Endometrial microvascular endothelial cells (primary cell): ENCODE results near the gene MUSK. TPM values are rescaled to one million over a fixed set of nuclear protein-coding genes. Genes with fewer than 3 reads are reported as not detected.
"Not testable (repeated sequence)": the region's sequence is repeated elsewhere in the genome, so short reads cannot be mapped to it uniquely, and the experiment has no call there.

Source experiments
- in situ Hi-C: cut with HindIII; loops from 2 replicates; pipeline ENCODE4 v1.10.0; 2017; ENCODE audit warnings: low sequenced_read_pairs, low pct_unique_long_range_greater_than_20kb; ENCODE audit errors: inconsistent ontology term
- total RNA-seq: library from RNA; depleted of rRNA; stranded (reverse); fragments of >200 nt; gene quantifications from one replicate; pipeline ENCODE4 v1.2.3, GENCODE V29; 2015; ENCODE audit errors: inconsistent ontology term

MUSK gene
- total RNA-seq, 1 donor from 2014 or later = not detected

DNA sequence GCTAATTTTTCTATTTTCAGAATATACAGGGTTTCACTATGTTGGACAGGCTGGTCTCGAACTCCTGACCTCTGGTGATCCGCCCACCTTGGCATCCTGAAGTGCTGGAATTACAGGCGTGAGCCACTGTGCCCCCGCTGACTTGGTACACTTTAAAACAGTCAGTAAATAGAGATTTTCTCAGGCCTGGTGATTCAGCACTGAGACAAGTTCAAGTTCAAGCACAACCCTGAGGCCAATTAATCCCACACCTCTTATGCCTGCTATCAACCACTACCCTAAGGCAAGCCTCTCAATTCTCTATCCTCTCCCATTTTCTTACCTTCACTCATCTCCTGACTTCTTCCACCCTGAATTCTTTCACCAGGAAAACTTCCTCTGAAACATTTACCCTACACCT lies 18.9 kb downstream of the MUSK start:
- in situ Hi-C loops = no loop called here

- in situ Hi-C loops = no loop called here
These were observed 19.7 kb downstream of the MUSK start for GRCh38 chr9:110688329-110688728.

DNA sequence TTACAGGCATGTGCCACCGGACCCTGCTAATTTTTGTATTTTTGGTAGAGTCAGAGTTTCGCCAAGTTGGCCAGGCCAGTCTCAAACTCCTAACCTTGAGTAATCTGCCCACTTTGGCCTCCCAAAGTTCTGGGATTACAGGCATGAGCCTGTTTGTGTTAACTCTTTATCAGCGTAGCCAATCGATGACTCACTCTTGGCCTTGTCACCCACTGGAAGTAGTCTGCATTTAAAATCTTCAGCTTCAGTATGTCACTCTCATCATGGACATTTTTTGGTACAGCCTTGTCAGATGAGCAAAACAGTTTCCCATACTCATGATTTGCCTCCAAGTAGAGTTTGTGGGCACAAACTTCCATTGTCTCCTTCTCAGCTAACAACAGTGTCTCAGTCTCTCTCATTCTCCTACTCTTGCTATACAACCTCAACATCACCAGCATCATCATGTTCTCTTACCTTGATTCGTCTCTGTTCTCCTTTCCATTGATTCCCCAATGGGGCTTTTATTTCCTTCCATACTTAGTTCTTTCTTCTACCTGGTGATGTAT lies 22.5 kb downstream of the MUSK start:
- in situ Hi-C loops = no loop called here

DNA sequence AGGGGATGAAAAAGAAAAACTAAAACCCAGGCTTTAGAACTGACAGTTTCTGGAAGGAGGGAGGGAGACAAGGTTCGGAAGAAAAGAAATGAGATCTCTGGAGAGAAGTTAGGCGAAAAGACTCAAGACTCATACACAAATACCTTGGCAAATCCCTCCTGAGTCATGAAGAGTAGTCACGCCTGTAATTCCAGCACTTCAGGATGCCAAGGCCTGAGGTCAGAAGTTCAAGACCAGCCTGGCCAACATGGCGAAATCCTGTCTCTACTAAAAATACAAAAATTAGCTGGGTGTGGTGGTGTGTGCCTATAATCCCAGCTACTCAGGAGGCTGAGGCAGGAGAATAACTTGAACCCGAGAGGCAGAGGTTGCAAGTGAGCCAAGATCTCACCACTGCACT lies 27.3 kb downstream of the MUSK start:
- in situ Hi-C loops = not testable (repeated sequence)

GRCh38 chr9:110700953-110701352 lies 32.4 kb downstream of the MUSK start:
- in situ Hi-C loops = no loop called here

DNA sequence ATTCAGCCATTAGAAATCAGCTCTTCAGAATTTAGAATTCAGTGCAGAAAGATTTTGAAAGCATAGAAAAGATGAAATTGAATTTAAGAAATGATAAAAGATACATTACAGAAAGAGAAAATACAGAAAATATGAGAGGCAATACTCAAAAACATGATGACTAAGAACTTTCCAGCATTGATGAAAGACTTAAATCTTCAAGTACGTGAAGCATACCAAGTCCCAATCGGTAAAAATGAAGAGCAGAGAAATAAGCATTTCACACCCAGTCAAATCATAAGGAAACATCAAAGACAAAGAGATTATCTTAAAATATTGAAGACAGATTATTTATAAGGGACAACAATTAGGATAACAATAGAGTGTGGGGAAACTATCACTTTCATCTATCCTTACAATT lies 35.1 kb downstream of the MUSK start:
- in situ Hi-C loops = no loop called here

DNA sequence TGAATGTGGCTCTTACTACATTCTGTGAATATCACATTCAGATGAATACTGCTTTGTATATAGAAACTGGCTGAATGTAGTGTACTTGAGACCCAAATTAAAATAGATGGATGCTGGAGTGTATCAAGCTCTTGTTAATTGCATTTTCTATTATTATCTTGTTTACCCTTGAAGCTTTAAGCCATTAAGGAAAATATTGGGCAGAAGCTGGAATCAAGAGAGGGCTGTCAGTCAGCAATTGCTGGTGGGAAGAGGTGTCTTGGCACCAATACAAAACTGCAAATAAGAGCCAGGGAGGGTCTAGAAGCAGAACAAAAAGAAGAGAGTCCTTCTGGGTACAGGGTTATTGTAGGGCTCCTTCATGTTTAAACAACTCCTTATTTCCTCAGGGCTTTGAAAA lies 38.8 kb downstream of the MUSK start:
- in situ Hi-C loops = no loop called here

- in situ Hi-C loops = no loop called here
These were observed 41.8 kb downstream of the MUSK start for GRCh38 chr9:110710420-110710819.

DNA sequence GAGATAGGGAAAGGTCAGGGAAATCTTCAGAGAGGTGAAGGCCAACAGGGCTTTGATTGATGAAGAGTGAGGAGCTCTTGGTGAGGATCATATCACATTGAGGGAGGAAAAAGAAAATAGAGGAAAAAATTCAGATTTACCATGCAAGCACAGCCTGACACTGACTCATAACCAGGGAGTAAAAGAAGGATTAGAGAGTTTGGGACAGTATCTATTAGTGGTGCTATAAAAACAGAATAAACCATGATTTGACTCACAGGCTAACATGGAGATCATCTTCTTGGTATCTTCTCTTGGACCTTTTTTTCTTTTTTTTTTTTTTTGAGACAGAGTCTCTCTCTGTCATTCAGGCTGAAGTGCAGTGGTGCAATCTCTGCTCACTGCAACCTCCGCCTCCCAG lies 44.4 kb downstream of the MUSK start:
- in situ Hi-C loops = no loop called here

DNA sequence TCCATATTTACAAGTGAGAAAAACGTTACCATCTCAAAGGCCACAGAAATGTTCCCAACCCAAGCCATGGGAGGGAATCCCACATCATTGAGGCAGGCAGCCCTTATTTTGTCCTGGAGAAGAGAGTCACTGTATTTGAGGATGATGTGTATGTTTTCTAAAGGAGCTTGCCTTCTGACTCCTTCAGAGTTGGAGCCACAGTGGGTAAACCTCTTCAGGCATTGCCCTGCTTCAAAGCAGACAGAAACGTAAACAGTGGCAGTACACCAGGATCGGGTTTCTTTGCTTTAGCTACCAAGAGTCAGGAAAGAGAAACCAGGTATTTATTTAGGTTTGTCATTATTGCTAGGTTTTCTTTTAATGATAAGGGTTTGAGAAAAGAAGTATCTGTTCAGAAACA lies 45.7 kb downstream of the MUSK start:
- in situ Hi-C loops = no loop called here

DNA sequence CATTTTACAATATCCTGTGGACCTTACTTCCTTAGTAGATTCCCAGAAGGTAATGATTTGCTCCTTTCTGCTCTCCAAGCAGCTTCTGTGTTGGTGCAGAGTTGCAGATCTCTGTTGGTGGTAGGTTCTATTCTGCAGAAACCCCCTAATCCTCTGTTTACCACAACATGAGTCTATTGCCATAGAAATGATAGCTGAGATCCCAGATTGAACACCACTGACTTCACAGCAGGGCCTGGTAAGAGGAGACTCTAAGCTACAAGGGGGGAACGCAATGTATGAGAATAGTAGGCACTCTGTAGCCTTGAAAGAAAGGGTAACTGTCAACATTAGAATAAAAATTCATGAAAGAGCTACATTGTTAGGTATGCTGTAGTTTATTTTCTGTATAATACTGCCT lies 59.5 kb downstream of the MUSK start:
- in situ Hi-C loops = no loop called here

GRCh38 chr9:110729641-110730040 lies 61.0 kb downstream of the MUSK start:
- in situ Hi-C loops = no loop called here

DNA sequence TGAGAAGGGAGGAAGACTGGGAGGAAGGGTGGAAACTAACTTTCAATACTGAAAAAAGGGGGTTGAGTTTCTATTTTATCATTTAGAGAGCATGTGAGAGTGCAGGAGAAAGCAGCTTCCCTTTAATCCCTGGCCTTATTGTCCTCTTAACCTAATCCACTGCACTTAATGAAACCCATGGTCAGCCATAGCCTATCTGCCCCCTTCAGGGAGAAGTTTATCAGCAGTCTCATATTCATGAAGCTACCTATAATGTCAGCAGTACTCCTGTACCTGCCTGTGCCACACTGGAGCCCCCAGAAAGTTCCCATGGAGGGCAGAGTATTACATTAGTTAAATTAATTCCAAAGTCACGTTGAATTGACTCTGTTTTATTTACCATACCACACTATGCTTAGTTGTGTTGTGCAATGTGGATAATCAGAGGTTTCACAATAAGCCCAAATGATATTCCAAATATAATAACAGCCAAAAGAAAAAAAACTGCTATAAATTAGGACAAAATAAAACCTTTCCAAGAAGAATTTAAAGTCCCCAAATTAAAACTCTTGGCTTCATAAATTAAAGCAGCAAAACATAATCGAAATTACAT lies 62.9 kb downstream of the MUSK start:
- in situ Hi-C loops = no loop called here

DNA sequence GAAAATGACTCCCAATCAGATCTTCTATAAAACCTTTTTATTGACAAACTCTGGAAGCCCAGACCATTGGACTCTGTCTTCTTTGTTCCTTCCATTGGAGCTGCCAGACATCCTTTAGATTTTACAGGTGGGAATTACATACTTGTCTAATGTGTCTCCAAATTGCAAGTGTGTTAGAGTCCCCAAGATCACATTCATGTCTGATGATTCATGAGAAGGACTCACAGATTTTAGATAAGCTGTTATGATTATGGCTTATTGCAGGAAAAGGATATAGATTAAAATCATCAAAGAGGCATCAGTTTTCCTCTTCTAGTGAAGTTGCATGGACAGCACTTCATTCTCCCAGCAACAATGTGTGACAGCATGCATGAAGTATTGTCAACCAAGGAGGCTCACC lies 70.4 kb downstream of the MUSK start:
- in situ Hi-C loops = no loop called here

GRCh38 chr9:110742741-110743371 lies 74.3 kb downstream of the MUSK start:
- in situ Hi-C loops = no loop called here

DNA sequence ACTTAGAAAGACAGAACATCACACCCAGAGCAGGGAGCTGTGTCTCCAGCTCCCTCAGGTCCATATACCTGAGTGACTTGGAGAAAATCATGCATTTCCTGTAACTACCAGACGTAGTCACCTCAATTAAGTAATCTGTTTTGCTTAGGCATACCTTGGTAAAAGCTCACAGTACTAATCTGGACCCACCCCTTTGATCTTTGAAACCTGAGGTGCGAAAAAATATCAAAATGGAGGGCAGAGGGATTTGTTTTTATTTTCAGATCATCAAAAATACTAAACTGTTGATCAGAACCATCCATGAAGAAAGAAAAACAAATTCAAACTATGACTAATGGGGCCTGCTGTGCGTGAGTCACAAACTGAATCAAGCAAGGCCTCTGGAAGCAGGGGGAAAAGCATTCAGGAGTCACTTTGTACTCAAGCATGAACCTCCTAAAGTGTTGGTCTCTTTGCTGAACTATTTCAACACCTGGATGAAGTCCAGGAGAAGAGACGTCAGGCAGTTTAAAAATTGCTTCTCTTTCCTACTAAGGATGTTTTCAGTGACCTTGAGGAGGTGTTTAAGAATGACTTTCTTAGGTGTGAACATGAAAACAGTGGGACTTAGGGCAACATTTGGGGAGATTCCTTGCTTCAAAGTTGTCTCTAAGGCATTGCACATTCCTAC lies 76.3 kb downstream of the MUSK start:
- in situ Hi-C loops = no loop called here

DNA sequence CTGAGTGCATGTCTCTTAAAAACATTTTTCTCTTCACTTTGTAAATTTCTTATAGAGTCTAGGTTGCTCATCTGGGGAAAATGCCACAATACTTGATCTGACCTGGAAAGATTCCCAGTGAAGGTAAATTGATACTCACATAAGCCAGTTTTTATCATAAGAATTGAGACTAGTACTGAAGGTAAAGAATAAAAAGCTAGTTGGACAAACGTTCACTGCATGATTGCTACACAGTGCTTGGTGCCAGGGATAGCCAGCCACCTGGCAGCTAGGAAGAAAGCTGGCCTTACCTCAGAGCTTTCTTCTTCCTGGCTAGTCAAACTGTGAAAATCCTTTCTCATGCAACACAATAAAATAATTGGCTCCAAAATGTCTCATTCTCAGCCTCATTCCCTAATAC lies 77.1 kb downstream of the MUSK start:
- in situ Hi-C loops = no loop called here

DNA sequence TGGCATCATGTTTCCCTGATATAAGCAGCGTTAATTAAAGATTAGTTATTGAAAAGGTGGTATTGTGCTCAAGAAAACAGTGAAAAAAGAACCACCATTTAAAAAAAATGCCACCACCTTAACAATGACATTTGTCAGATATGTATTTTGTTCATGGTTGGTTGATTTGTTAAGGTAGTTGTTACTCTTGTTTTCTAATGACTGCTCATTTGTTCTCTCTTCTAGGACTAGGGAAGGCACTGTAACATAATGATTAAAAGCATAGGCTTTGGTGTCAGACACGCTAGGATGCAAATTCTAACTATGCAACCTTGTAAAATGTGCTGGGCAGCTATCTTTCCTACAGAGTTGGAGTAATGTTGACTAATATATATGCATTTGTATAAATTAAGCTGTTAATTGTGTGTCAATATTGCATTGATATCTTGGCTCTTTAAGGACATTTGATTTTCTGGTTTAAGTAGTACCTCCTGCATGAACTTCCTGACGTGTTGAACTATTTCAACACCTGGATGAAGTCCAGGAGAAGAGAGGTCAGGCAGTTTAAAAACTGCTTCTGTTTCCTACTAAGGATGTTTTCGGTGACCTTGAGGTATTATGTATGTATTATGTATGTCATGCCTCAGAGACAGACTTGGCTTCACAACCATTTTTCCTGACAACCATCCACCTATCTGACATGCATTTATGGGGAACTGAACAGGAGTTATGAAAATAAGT lies 77.8 kb downstream of the MUSK start:
- in situ Hi-C loops = no loop called here

DNA sequence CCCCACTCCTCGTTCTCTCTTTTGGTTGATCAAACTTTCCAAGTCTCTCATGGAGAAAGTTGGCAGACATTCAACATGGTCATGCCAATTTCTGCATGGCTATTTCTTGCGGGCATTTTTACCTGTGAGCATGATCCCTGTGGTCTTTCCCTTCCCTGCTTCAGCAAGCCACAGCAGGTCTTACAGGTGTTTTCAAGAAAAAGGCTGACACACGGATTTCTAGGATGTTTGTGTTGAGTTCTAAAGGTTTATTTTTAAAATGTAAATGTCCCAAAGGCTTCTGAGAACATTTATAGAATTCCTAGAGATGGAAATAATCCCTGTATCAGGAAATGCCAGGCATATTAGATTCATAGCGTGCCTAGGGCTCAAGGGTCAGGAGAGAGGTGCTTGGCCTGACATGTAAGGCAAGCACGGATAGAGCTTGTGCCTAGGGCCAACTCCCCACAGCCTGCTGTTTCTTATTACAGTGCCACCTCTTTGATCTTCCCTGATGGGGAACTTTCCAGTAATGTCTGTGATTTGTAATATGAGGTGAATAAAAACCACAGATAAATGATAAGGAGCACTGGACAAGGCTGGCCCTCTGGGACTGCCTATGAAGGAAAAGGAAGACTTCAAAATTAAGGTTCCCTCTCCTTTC lies 79.8 kb downstream of the MUSK start:
- in situ Hi-C loops = no loop called here
